Smooth muscle cell (in vitro differentiated cells): ENCODE results near the gene PTPRT. TPM values are rescaled to one million over a fixed set of nuclear protein-coding genes. Genes with fewer than 3 reads are reported as not detected.

Experiments
- DNase-seq: peaks from one replicate; lab custom pipeline; 2025; ENCODE audit not compliant: unreplicated experiment; lab: John Stamatoyannopoulos, UW
- H2AFZ ChIP-seq: fragments of 200-600 bp; sonication (generic); 2 replicates; pipeline ENCODE4 v1.6.0; 2016; ENCODE audit warnings: antibody characterized with exemption, low read depth, mild to moderate bottlenecking
- H3F3A ChIP-seq: fragments of 200-600 bp; sonication (generic); 2 replicates; pipeline ENCODE4 v1.6.0; 2017; ENCODE audit warnings: antibody characterized with exemption, low read depth
- H3K27ac ChIP-seq: fragments of 200-600 bp; sonication (generic); 2 replicates; pipeline ENCODE4 v1.5.1; 2016; ENCODE audit warnings: low read depth, mild to moderate bottlenecking
- H3K27me3 ChIP-seq: fragments of 200-600 bp; sonication (generic); 2 replicates; pipeline ENCODE4 v1.6.1; 2016; ENCODE audit warnings: low read depth, mild to moderate bottlenecking
- H3K36me3 ChIP-seq: fragments of 200-600 bp; sonication (generic); 2 replicates; pipeline ENCODE4 v1.5.1; 2016; ENCODE audit warnings: low read depth
- H3K4me1 ChIP-seq: fragments of 200-600 bp; sonication (generic); 2 replicates; pipeline ENCODE4 v1.5.1; 2016; ENCODE audit warnings: low read depth
- H3K4me2 ChIP-seq: fragments of 200-600 bp; sonication (generic); 2 replicates; pipeline ENCODE4 v1.6.0; 2016; ENCODE audit warnings: mild to moderate bottlenecking
- H3K4me3 ChIP-seq: fragments of 200-600 bp; sonication (generic); 2 replicates; pipeline ENCODE4 v1.5.1; 2016; ENCODE audit warnings: mild to moderate bottlenecking
- H3K79me2 ChIP-seq: fragments of 200-600 bp; sonication (generic); 2 replicates; pipeline ENCODE4 v1.6.0; 2016; ENCODE audit warnings: low read depth, mild to moderate bottlenecking
- H3K9ac ChIP-seq: fragments of 200-600 bp; sonication (generic); 2 replicates; pipeline ENCODE4 v1.6.0; 2016; ENCODE audit warnings: low read depth
- H3K9me3 ChIP-seq: fragments of 200-600 bp; sonication (generic); replicated peaks from 2 replicates; pipeline ENCODE4 v1.5.1; 2016; ENCODE audit warnings: low read depth
- H4K20me1 ChIP-seq: fragments of 200-600 bp; sonication (generic); 2 replicates; pipeline ENCODE4 v1.6.0; 2016; ENCODE audit warnings: low read depth
- CTCF ChIP-seq: fragments of 200-600 bp; sonication (generic); IDR thresholded peaks from 2 replicates; pipeline ENCODE4 v1.5.1; 2017; ENCODE audit warnings: borderline replicate concordance, mild to moderate bottlenecking, antibody characterized with exemption; ENCODE audit not compliant: insufficient read depth, poor library complexity, severe bottlenecking
- WGBS: methylation state at CpG from one replicate; pipeline ENCODE4 v1.1.7; 2016; ENCODE audit warnings: low lambda C conversion rate; 5-methylcytosine and 5-hydroxymethylcytosine counted together
- polyA plus RNA-seq: library from polyadenylated mRNA; unstranded; fragments of >200 nt; fragmentation: Nextera tagmentation; extraction: Ambion mirVana; gene quantifications from 2 replicates; pipeline ENCODE4 v1.2.1, GENCODE V29; 2016
- total RNA-seq: library from RNA; depleted of rRNA; stranded (reverse); fragments of >200 nt; gene quantifications from 2 replicates; pipeline ENCODE4 v1.2.3, GENCODE V29; 2014

Gene PTPRT
- total and polyA plus RNA-seq, 2 experiments from 2014 or later = 0.99 to 2.1 TPM

- H3K27ac ChIP-seq = no peak overlapping the region
- H3F3A ChIP-seq = no peaks in the 10 kb centered on the region
- no peak for TF ChIP-seq CTCF
- H3K4me3 ChIP-seq = no peak overlapping the region
- no peaks in the 10 kb centered on the region for H3K27me3 ChIP-seq
- 29% methylated on average over 4 of the region's 4 CpGs for WGBS
- H3K36me3 ChIP-seq = no peaks in the 10 kb centered on the region
- H4K20me1 ChIP-seq = no peaks in the 10 kb centered on the region
- no peak overlapping the region for H3K9ac ChIP-seq
- no peaks in the 10 kb centered on the region for H3K79me2 ChIP-seq
- H3K9me3 ChIP-seq = no peaks in the 10 kb centered on the region
- H3K4me2 ChIP-seq = no peak overlapping the region
- DNase-seq = no peak
- H3K4me1 ChIP-seq = no peaks in the 10 kb centered on the region
- H2AFZ ChIP-seq = no peak overlapping the region
These were observed 1009.9 kb downstream of the PTPRT start for GRCh38 chr20:42179768-42180167.

- no peak overlapping the region for H3K9ac ChIP-seq
These were observed 1016.3 kb downstream of the PTPRT start for GRCh38 chr20:42173440-42173839.

GRCh38 chr20:42164121-42164890 lies 1025.4 kb downstream of the PTPRT start:
- 73% methylated on average over 7 of the region's 7 CpGs for WGBS
- Histone ChIP-seq H3F3A (no peaks in the 10 kb centered on the region), H3K4me1 (no peaks in the 10 kb centered on the region), H3K4me2 (no peak overlapping the region), H3K79me2 (no peaks in the 10 kb centered on the region), H3K4me3 (no peak overlapping the region), H3K9ac (no peak overlapping the region), H2AFZ (no peak overlapping the region), H3K9me3 (no peaks in the 10 kb centered on the region), H3K27ac (no peak overlapping the region), H3K27me3 (peaks cover 4% of the 10 kb centered on the region), H4K20me1 (no peaks in the 10 kb centered on the region), H3K36me3 (no peaks in the 10 kb centered on the region)
- no peak for TF ChIP-seq CTCF
- no peak for DNase-seq

More at GRCh38 chr20:42173440-42173839, 1016.3 kb downstream of the PTPRT start:
- no peaks in the 10 kb centered on the region for H3K79me2 ChIP-seq
- no peak for TF ChIP-seq CTCF
- no peak for DNase-seq
- H3K4me1 ChIP-seq = no peaks in the 10 kb centered on the region
- no peak overlapping the region for H3K27ac ChIP-seq
- H2AFZ ChIP-seq = no peak overlapping the region
- H3K4me3 ChIP-seq = no peak overlapping the region
- no peak overlapping the region for H3K4me2 ChIP-seq
- H3K9me3 ChIP-seq = no peaks in the 10 kb centered on the region
- peaks cover 6% of the 10 kb centered on the region for H3K27me3 ChIP-seq
- H3F3A ChIP-seq = no peaks in the 10 kb centered on the region
- no peaks in the 10 kb centered on the region for H3K36me3 ChIP-seq
- H4K20me1 ChIP-seq = no peaks in the 10 kb centered on the region
- WGBS = 62% methylated on average over 2 of the region's 2 CpGs
